Adrenal gland (tissue), 12 donors: Measurements from ENCODE around the gene FXYD3. TPM values are rescaled to one million over a fixed set of nuclear protein-coding genes. Genes with fewer than 3 reads are reported as not detected.

ENCODE experiments used
- DNase-seq, 7 donors: peaks; one replicate each; pipeline ENCODE4 v3.0.0-alpha.2; 2019 to 2020
- H3K27ac ChIP-seq, 5 donors: fragments of 200-600 bp; sonication (generic) in 4 of 5; 1 replicate in 3 of 5; 2 replicates in 2 of 5; pipeline versions ENCODE4 v1.5.1 to v1.8.0; 2016 to 2020; ENCODE audit warnings: mild to moderate bottlenecking in 1 of 5
- H3K27me3 ChIP-seq: fragments of 200-600 bp; 2 replicates; pipeline ENCODE4 v1.8.0; 2021
- H3K36me3 ChIP-seq, 2 donors: fragments of 200-600 bp; replicated peaks in 1 of 2; 1 replicate in 1 of 2; 2 replicates in 1 of 2; pipeline versions ENCODE4 v1.5.1 to v1.8.0; 2018 to 2022
- H3K4me1 ChIP-seq, 2 donors: fragments of 200-600 bp; replicated peaks in 1 of 2; 1 replicate in 1 of 2; 2 replicates in 1 of 2; pipeline versions ENCODE4 v1.5.1 to v1.8.0; 2018 to 2021
- H3K4me3 ChIP-seq, 4 donors: fragments of 200-600 bp; sonication (generic) in 3 of 4; one replicate each; pipeline ENCODE4 v1.5.1; 2016 to 2018
- H3K9me3 ChIP-seq, 3 donors: fragments of 200-600 bp; sonication (generic) in 1 of 3; replicated peaks in 1 of 3; 1 replicate in 2 of 3; 2 replicates in 1 of 3; pipeline versions ENCODE4 v1.5.1 to v1.8.0; 2016 to 2021
- POLR2A ChIP-seq, 2 donors: fragments of 450-650 bp; IDR thresholded peaks; one replicate each; pipeline ENCODE4 v1.6.1; 2017; ENCODE audit warnings: antibody characterized with exemption in 2 of 2, mild to moderate bottlenecking in 2 of 2, moderate library complexity in 1 of 2
- WGBS, 4 donors: extraction: QIAGEN DNeasy Blood & Tissue Kit in 2 of 4; methylation state at CpG; one replicate each; pipeline versions ENCODE4 v1.1.5 to v1.1.7; 2013 to 2017; 5-methylcytosine and 5-hydroxymethylcytosine counted together
- intact Hi-C, 2 donors: fragments of 100-400 bp; cut with DNase I; formaldehyde crosslinking; loops; one replicate each; pipeline versions ENCODE4 v1.14.1 to v1.15.0; 2022 to 2023
- polyA plus RNA-seq, 3 donors: library from polyadenylated mRNA; stranded (reverse); fragments of 200-250 nt in 2 of 3; fragments of 350-450 nt in 1 of 3; fragmentation: Illumina TruSeq in 1 of 3; extraction: RNeasy Lipid Tissue Mini Kit (QIAGEN cat#74804) in 1 of 3; gene quantifications; one replicate each; pipeline ENCODE4 v1.2.3, GENCODE V29; 2013 to 2014
- total RNA-seq, 9 donors: library from RNA; depleted of rRNA in 4 of 9; stranded (reverse); fragments of >200 nt in 4 of 9; fragments of 120-200 nt in 1 of 9; fragmentation: NEBNext Ultra II Directional in 1 of 9; extraction: Animal tissue kit (Norgen Biotek cat#: 25700) in 1 of 9; gene quantifications; one replicate each; pipeline versions ENCODE4 v1.1.0 to v1.2.4, GENCODE V29; 2013 to 2023
- TF ChIP-seq, protein P1 (sequence below), 6 experiments: fragments of 450-650 bp in 4 of 6; fragments of 200-600 bp in 2 of 6; sonication (generic) in 1 of 6; IDR thresholded peaks; 1 replicate in 5 of 6; 2 replicates in 1 of 6; pipeline versions ENCODE4 v1.5.1 to v1.8.0; 2016 to 2021; ENCODE audit warnings: antibody characterized with exemption in 6 of 6, mild to moderate bottlenecking in 2 of 6, moderate library complexity in 1 of 6
- donor health status: healthy with polysubstance abuse.
- donor health status: Bipolar disorder and iron deficiency.
- donor health status: DM: yes; HTN: yes; CAD: no.
- donor health status: DM: no; HTN: no; CAD: no.
- donor health status: DM: no; HTN: no; CAD: no.
- donor health status: DM: yes; HTN: yes; CAD: no.

The FXYD3 gene
- total and polyA plus RNA-seq, 12 donors: 0.34 to 4.6 (median 2.3) TPM; not detected in 4

DNA sequence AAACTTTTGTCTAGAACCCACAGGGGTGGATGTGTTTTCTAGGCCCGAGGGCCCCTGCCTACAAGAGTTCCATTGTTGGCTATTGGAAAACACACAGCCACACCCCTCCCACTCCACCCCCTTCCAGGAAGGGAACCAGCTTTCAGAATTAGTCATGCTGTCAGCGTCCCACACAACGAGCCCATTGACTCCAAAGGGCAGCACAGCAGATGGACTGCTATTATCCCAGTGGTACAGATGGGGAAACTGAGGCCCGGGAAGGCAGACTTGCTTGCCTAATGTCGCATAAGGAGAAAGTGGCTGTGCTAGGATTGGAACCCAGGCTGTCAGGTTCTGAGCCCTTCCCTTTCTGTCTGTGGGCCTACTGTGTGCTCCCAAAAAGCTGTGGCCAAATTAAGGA lies 8.1 kb upstream of the FXYD3 start:
- H3K36me3 ChIP-seq: no peaks in the 10 kb centered on the region
- H3K4me1 ChIP-seq: no peaks in the 10 kb centered on the region
- no peak overlapping the region for H3K4me3 ChIP-seq
- no peaks in the 10 kb centered on the region for H3K9me3 ChIP-seq
- 26 to 47% (median 36%) methylated on average over 5 of the region's 5 CpGs for WGBS, 4 donors
- intact Hi-C loops: no loop called here
- no peaks in the 10 kb centered on the region for H3K27me3 ChIP-seq
- H3K27ac ChIP-seq: no peak overlapping the region
- TF ChIP-seq, protein P1, sequence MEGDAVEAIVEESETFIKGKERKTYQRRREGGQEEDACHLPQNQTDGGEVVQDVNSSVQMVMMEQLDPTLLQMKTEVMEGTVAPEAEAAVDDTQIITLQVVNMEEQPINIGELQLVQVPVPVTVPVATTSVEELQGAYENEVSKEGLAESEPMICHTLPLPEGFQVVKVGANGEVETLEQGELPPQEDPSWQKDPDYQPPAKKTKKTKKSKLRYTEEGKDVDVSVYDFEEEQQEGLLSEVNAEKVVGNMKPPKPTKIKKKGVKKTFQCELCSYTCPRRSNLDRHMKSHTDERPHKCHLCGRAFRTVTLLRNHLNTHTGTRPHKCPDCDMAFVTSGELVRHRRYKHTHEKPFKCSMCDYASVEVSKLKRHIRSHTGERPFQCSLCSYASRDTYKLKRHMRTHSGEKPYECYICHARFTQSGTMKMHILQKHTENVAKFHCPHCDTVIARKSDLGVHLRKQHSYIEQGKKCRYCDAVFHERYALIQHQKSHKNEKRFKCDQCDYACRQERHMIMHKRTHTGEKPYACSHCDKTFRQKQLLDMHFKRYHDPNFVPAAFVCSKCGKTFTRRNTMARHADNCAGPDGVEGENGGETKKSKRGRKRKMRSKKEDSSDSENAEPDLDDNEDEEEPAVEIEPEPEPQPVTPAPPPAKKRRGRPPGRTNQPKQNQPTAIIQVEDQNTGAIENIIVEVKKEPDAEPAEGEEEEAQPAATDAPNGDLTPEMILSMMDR (IDR thresholded peaks at IDR 0.05): no peak
- TF ChIP-seq POLR2A (IDR thresholded peaks at IDR 0.05): no peak
- DNase-seq: no peak

DNA sequence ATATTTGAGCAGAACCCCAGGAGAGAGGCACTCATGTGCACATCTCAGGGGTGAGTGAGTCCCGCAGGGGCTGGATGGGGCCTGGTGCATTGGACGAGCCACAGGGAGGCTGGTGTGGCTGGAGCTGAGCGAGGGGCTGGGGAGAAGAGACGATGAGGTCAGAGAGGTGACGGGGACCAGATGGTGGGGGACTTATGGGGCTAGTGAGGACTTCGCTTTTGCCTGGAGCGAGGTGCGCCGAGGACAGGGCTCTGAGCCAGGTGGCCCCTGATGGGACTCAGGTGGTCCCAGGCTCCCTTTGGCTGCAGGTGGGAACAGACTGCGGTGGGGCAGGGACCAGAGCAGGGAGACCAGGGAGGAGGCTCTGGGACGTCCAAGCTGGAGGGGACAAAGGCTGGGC lies 6.9 kb upstream of the FXYD3 start:
- H3K9me3 ChIP-seq: no peaks in the 10 kb centered on the region
- no peak for TF ChIP-seq POLR2A (IDR thresholded peaks at IDR 0.05)
- TF ChIP-seq, protein P1 (IDR thresholded peaks at IDR 0.05): no peak
- no peak overlapping the region for H3K27ac ChIP-seq
- H3K4me1 ChIP-seq: no peaks in the 10 kb centered on the region
- no peak for DNase-seq
- WGBS, 4 donors: 75 to 89% (median 82%) methylated on average over 8 to 11 of the region's 11 CpGs
- H3K27me3 ChIP-seq: no peaks in the 10 kb centered on the region
- intact Hi-C loops: no loop called here
- no peak overlapping the region for H3K4me3 ChIP-seq
- no peaks in the 10 kb centered on the region for H3K36me3 ChIP-seq

DNA sequence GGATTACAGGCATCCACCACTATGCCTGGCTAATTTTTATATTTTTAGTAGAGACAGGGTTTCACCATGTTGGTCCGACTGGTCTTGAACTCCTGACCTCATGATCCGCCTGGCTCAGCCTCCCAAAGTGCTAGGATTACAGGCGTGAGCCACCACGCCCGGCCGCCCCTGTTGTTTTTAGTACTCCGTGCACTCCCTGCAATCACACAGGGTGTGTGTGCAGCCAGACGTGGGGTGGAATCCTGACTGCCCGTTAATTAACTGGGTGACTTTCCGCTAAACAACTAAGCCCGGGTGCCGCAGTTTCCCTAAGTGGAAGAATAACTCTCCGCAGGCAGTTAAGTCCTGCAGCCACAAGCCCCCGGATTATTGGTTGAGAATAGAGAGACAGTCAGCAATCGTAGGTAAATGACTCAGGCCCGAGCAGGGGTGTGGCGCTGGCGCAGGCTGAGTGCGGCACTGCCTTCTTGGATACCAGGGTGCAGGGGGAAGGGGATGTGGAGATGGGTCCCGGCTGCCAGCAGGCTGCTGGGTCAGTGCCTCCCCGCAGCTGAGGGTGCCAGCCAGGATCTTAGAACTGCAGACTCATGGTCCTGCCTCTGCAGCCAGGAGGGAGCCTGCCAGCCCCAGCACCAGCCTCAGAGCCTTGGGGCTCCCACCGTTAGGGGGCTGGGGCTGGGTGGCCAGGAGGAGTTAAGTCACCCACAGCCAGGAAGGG lies 6.1 kb upstream of the FXYD3 start:
- Histone ChIP-seq H3K4me1 (no peaks in the 10 kb centered on the region), H3K36me3 (no peaks in the 10 kb centered on the region), H3K27me3 (no peaks in the 10 kb centered on the region), H3K27ac (no peak overlapping the region), H3K4me3 (no peak overlapping the region), H3K9me3 (no peaks in the 10 kb centered on the region)
- TF ChIP-seq, protein P1 (IDR thresholded peaks at IDR 0.05): no peak
- no peak for TF ChIP-seq POLR2A (IDR thresholded peaks at IDR 0.05)
- intact Hi-C loops: no loop called here
- 67 to 72% (median 71%) methylated on average over 11 to 22 of the region's 22 CpGs for WGBS, 4 donors
- DNase-seq: no peak

DNA sequence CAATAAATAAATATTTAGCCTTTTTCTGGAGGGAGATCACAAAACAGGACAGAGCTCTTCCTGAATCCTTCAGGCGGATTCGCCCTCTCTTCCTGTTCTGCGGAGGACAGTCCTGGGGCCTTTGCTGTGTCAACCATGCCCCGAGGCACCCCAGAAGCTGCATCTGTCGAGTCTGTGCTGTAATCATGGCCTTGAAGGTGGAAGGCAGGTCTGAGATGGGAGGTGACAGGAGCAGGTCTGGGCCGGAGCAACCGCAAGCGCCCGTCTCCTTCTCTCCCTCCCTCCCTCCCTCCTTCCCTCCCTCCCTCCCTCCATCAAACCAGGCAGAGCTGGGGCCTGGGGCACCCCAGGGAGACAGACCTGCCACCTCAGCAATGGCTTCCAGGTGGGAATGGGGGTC lies 4.6 kb upstream of the FXYD3 start:
- H3K4me1 ChIP-seq: no peaks in the 10 kb centered on the region
- H3K27me3 ChIP-seq: no peaks in the 10 kb centered on the region
- H3K9me3 ChIP-seq: no peaks in the 10 kb centered on the region
- no peak overlapping the region for H3K4me3 ChIP-seq
- TF ChIP-seq, protein P1 (IDR thresholded peaks at IDR 0.05): no peak
- TF ChIP-seq POLR2A (IDR thresholded peaks at IDR 0.05): no peak
- H3K36me3 ChIP-seq: no peaks in the 10 kb centered on the region
- H3K27ac ChIP-seq: no peak overlapping the region
- no peak for DNase-seq
- intact Hi-C loops: no loop called here
- WGBS, 4 donors: 53 to 65% (median 60%) methylated on average over 5 to 9 of the region's 9 CpGs
